Suprapubic skin (tissue), 4 donors: ENCODE data around the gene RNPEPL1.

ENCODE experiments used
- EP300 ChIP-seq: sonication (generic); formaldehyde crosslinking; IDR thresholded peaks from one replicate; pipeline ENCODE4 v1.6.1; 2017; ENCODE audit warnings: antibody characterized with exemption
- POLR2AphosphoS5 ChIP-seq, 3 donors: sonication (generic); formaldehyde crosslinking; IDR thresholded peaks; one replicate each; pipeline ENCODE4 v1.6.1; 2017; ENCODE audit warnings: antibody characterized with exemption in 3 of 3
- TF ChIP-seq, protein P1 (sequence below), 2 donors: fragments of 200-600 bp in 1 of 2; fragments of 450-650 bp in 1 of 2; sonication (generic) in 1 of 2; IDR thresholded peaks; one replicate each; pipeline ENCODE4 v1.5.1; 2016 to 2019; ENCODE audit warnings: antibody characterized with exemption in 2 of 2, mild to moderate bottlenecking in 1 of 2, moderate library complexity in 1 of 2

DNA sequence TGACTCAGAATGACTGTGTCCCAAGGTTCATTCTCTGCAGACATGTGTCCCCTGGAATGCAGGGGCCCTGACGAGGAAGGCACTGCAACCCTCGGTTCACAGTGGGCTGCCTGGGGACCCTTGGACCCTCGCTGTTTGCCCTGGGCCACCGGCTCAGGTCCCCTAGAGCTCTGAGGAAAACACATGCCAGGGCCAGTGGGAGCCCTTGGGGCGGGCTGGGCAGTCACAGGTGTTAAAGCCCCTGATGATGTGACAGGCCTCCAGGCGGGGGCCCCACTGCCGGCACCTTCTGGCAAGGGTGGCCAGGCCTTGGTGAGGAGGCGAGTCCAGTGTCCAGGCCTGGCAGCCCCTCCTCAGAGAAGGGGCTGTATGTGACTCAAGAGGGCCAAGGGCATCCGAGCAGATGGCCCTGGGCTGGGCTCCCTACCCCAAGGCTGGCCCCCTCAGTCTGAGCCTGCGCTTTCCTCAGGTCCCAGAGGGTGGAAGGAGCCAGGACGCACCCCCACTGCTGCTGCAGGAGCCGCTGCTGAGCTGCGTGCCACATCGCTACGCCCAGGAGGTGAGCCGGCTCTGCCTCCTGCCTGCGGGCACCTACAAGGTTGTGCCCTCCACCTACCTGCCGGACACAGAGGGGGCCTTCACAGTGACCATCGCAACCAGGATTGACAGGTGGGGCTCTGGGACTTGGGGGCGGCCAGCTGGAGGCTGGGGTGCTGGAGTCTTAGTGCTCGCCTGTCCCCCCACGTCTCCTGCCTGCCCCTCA, 29.3 kb downstream of the RNPEPL1 start:
- TF ChIP-seq, protein P1, sequence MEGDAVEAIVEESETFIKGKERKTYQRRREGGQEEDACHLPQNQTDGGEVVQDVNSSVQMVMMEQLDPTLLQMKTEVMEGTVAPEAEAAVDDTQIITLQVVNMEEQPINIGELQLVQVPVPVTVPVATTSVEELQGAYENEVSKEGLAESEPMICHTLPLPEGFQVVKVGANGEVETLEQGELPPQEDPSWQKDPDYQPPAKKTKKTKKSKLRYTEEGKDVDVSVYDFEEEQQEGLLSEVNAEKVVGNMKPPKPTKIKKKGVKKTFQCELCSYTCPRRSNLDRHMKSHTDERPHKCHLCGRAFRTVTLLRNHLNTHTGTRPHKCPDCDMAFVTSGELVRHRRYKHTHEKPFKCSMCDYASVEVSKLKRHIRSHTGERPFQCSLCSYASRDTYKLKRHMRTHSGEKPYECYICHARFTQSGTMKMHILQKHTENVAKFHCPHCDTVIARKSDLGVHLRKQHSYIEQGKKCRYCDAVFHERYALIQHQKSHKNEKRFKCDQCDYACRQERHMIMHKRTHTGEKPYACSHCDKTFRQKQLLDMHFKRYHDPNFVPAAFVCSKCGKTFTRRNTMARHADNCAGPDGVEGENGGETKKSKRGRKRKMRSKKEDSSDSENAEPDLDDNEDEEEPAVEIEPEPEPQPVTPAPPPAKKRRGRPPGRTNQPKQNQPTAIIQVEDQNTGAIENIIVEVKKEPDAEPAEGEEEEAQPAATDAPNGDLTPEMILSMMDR (IDR thresholded peaks at IDR 0.05): no peak
- TF ChIP-seq POLR2AphosphoS5 (IDR thresholded peaks at IDR 0.05) (no peak), EP300 (no peak)
